Measurements from ENCODE around the gene SLC35E1. TPM values are rescaled to one million over a fixed set of nuclear protein-coding genes. Genes with fewer than 3 reads are reported as not detected.

The SLC35E1 gene
- total RNA-seq, 2 donors from 2014 or later, result 42.0 to 69.1 TPM

GRCh38 chr19:16518483-16519229 lies 53.6 kb downstream of the SLC35E1 start:
- 85% methylated on average over 33 of the region's 33 CpGs for WGBS
- Histone ChIP-seq H3K27ac (no peak overlapping the region), H3K27me3 (replicated peaks; ENCODE audit: insufficient read depth) (no peaks in the 10 kb centered on the region), H3K4me1 (replicated peaks) (no peaks in the 10 kb centered on the region), H3K4me3 (no peak overlapping the region), H3K9me3 (no peaks in the 10 kb centered on the region), H3K36me3 (peaks cover 16 to 48% of the 10 kb centered on the region in 2 donors)
- intact Hi-C loops (cut with DNase I), result no loop called here
- no peak for DNase-seq (ENCODE audit: low spot score)
- TF ChIP-seq CTCF (IDR thresholded peaks at IDR 0.05) (no peak), POLR2AphosphoS5 (IDR thresholded peaks at IDR 0.05) (no peak), POLR2A (IDR thresholded peaks at IDR 0.05) (no peak)

- peaks cover 16 to 42% of the 10 kb centered on the region in 2 donors for H3K36me3 ChIP-seq
- no peak overlapping the region for H3K4me3 ChIP-seq
- H3K4me1 ChIP-seq (replicated peaks), result no peaks in the 10 kb centered on the region
- H3K9me3 ChIP-seq, result no peaks in the 10 kb centered on the region
- no peaks in the 10 kb centered on the region for H3K27me3 ChIP-seq (replicated peaks; ENCODE audit: insufficient read depth)
- WGBS, result 82% methylated on average over 14 of the region's 14 CpGs
- H3K27ac ChIP-seq, result no peak overlapping the region
- DNase-seq (ENCODE audit: low spot score), result no peak
- intact Hi-C loops (cut with DNase I), result no loop called here
- no peak for TF ChIP-seq CTCF (IDR thresholded peaks at IDR 0.05)
- no peak for TF ChIP-seq POLR2AphosphoS5 (IDR thresholded peaks at IDR 0.05)
- no peak for TF ChIP-seq POLR2A (IDR thresholded peaks at IDR 0.05)
Measured at GRCh38 chr19:16518061-16518460, 54.2 kb downstream of the SLC35E1 start.

GRCh38 chr19:16516923-16517610 lies 55.1 kb downstream of the SLC35E1 start:
- Histone ChIP-seq H3K27ac (no peak overlapping the region), H3K4me3 (no peak overlapping the region), H3K4me1 (replicated peaks) (no peaks in the 10 kb centered on the region), H3K9me3 (no peaks in the 10 kb centered on the region), H3K27me3 (replicated peaks; ENCODE audit: insufficient read depth) (no peaks in the 10 kb centered on the region), H3K36me3 (peaks cover 16 to 33% of the 10 kb centered on the region in 2 donors)
- intact Hi-C loops (cut with DNase I), result no loop called here
- no peak for TF ChIP-seq CTCF (IDR thresholded peaks at IDR 0.05)
- no peak for TF ChIP-seq POLR2AphosphoS5 (IDR thresholded peaks at IDR 0.05)
- TF ChIP-seq POLR2A (IDR thresholded peaks at IDR 0.05), result no peak
- 71% methylated on average over 14 of the region's 14 CpGs for WGBS
- no peak for DNase-seq (ENCODE audit: low spot score)

- intact Hi-C loops (cut with DNase I), result no loop called here
- no peaks in the 10 kb centered on the region for H3K9me3 ChIP-seq
- no peak for DNase-seq (ENCODE audit: low spot score)
- peaks cover 16 to 27% of the 10 kb centered on the region in 2 donors for H3K36me3 ChIP-seq
- H3K4me3 ChIP-seq, result no peak overlapping the region
- WGBS, result 85% methylated on average over 15 of the region's 15 CpGs
- no peaks in the 10 kb centered on the region for H3K4me1 ChIP-seq (replicated peaks)
- no peaks in the 10 kb centered on the region for H3K27me3 ChIP-seq (replicated peaks; ENCODE audit: insufficient read depth)
- no peak for TF ChIP-seq POLR2AphosphoS5 (IDR thresholded peaks at IDR 0.05)
- TF ChIP-seq POLR2A (IDR thresholded peaks at IDR 0.05), result no peak
- no peak for TF ChIP-seq CTCF (IDR thresholded peaks at IDR 0.05)
- no peak overlapping the region for H3K27ac ChIP-seq
Measured at GRCh38 chr19:16516381-16516780, 55.8 kb downstream of the SLC35E1 start.
